Adrenal gland (tissue), 5 donors: Measurements from ENCODE around the gene OR6S1.

ENCODE experiments used
- POLR2A ChIP-seq, 2 donors: fragments of 450-650 bp; IDR thresholded peaks; one replicate each; pipeline ENCODE4 v1.6.1; 2017; ENCODE audit warnings: antibody characterized with exemption in 2 of 2, mild to moderate bottlenecking in 2 of 2, moderate library complexity in 1 of 2
- TF ChIP-seq, protein P1 (sequence below), 6 experiments: fragments of 450-650 bp in 4 of 6; fragments of 200-600 bp in 2 of 6; sonication (generic) in 1 of 6; IDR thresholded peaks; 1 replicate in 5 of 6; 2 replicates in 1 of 6; pipeline versions ENCODE4 v1.5.1 to v1.8.0; 2016 to 2021; ENCODE audit warnings: antibody characterized with exemption in 6 of 6, mild to moderate bottlenecking in 2 of 6, moderate library complexity in 1 of 6
- donor health status: DM: no; HTN: no; CAD: no.

DNA sequence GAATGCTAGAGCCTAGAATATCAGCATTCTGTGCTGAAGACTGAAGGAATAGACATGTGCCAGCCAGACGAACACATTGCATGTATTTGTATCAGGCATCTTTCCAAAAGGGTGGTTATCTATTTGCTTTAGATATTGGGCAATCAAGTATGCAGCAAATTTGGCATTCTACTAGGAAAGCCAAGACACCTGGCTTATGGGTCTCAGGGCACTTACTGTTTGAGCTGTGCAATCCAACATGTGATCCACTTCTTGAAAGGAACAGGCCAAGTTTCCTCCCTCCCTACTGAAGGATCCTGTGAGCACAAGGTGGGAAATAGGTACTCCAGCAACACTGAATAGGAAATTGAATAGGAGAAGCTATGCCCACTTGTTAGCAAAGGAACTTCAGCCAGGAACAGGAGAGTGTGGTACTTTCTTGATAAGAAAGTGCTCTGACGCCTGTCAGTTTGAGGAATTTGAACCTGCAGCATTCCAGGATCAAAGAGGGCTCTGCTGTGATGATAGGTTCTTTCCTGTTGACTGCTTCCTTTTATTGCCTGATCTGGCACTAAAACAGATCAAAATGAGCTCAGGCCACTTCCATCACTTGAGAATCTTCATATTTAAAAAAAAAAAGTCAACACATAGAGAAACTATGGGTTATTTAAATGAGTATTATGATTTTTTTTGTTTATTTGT, 20.6 kb downstream of the OR6S1 start:
- TF ChIP-seq POLR2A (IDR thresholded peaks at IDR 0.05) = no peak
- TF ChIP-seq, protein P1, sequence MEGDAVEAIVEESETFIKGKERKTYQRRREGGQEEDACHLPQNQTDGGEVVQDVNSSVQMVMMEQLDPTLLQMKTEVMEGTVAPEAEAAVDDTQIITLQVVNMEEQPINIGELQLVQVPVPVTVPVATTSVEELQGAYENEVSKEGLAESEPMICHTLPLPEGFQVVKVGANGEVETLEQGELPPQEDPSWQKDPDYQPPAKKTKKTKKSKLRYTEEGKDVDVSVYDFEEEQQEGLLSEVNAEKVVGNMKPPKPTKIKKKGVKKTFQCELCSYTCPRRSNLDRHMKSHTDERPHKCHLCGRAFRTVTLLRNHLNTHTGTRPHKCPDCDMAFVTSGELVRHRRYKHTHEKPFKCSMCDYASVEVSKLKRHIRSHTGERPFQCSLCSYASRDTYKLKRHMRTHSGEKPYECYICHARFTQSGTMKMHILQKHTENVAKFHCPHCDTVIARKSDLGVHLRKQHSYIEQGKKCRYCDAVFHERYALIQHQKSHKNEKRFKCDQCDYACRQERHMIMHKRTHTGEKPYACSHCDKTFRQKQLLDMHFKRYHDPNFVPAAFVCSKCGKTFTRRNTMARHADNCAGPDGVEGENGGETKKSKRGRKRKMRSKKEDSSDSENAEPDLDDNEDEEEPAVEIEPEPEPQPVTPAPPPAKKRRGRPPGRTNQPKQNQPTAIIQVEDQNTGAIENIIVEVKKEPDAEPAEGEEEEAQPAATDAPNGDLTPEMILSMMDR (IDR thresholded peaks at IDR 0.05) = no peak
